ENCODE data around the gene ARHGEF33.

ARHGEF33 gene

DNA sequence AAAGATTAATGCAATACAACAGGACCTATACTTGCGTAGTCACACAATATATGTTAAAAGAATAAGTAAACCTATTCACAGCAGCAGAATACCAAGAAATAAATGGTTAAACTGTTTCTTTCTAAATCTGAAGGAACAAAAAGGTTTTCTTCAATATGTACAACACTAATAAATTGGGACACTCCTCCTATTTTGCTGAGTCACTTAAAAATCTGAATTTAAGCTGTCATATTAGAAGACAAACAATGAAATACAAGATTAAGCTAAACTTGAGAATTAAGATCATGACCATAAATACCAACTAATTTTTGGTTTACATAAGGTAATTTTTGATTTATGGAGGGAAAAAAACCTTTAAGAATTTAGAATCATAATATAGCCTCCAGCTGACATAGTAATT is 92.8 kb downstream of the ARHGEF33 start:
- H3K4me1 ChIP-seq (ENCODE audit: low read length), result 0 out of 2 replicates have a peak, but pooled peaks cover 5% of the 10 kb centered on the region
- H3K27me3 ChIP-seq (ENCODE audit: low read depth, low read length), result no peaks in the 10 kb centered on the region
- TF ChIP-seq EZH2phosphoT487 (IDR thresholded peaks at IDR 0.05; ENCODE audit: low read depth), result no peak
- TF ChIP-seq, protein P1, sequence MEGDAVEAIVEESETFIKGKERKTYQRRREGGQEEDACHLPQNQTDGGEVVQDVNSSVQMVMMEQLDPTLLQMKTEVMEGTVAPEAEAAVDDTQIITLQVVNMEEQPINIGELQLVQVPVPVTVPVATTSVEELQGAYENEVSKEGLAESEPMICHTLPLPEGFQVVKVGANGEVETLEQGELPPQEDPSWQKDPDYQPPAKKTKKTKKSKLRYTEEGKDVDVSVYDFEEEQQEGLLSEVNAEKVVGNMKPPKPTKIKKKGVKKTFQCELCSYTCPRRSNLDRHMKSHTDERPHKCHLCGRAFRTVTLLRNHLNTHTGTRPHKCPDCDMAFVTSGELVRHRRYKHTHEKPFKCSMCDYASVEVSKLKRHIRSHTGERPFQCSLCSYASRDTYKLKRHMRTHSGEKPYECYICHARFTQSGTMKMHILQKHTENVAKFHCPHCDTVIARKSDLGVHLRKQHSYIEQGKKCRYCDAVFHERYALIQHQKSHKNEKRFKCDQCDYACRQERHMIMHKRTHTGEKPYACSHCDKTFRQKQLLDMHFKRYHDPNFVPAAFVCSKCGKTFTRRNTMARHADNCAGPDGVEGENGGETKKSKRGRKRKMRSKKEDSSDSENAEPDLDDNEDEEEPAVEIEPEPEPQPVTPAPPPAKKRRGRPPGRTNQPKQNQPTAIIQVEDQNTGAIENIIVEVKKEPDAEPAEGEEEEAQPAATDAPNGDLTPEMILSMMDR (IDR thresholded peaks at IDR 0.05; ENCODE audit: low read depth, low read length), result no peak
- H3K36me3 ChIP-seq (replicated peaks; ENCODE audit: low read depth, low read length), result peaks cover 11% of the 10 kb centered on the region
- no peak overlapping the region for H3K4me3 ChIP-seq (ENCODE audit: low read length)
- H3K27ac ChIP-seq (ENCODE audit: low read length), result no peak overlapping the region
- no peaks in the 10 kb centered on the region for H3K9me3 ChIP-seq (ENCODE audit: insufficient read depth, low read length)
- H3K79me2 ChIP-seq (ENCODE audit: low read length), result no peaks in the 10 kb centered on the region
- H2AFZ ChIP-seq (ENCODE audit: low read depth, low read length), result no peak overlapping the region
- no peak overlapping the region for H3K4me2 ChIP-seq (ENCODE audit: low read length)
- no peak overlapping the region for H3K9ac ChIP-seq (ENCODE audit: low read length)
- no peaks in the 10 kb centered on the region for H4K20me1 ChIP-seq (ENCODE audit: insufficient read depth, low read length)

DNA sequence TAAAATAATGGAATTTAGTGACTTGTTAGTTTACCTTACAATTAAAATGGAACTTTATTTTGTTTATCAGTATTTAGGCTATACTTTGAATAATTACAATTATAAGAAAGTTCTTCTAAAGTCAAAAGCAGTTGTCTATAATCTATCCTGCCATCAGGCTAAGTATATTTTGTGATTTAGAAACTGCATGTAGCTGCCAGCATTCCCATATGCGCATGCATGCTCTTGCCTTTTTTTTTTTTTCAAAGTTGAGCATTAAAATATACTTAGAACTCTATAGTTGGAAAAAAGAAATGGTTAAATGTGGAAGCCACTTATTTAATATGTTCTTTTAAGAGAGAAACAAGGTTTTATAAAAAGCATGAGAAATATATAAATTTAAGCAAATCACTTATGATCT is 99.0 kb downstream of the ARHGEF33 start:
- Histone ChIP-seq H3K9me3 (ENCODE audit: insufficient read depth, low read length) (no peaks in the 10 kb centered on the region), H3K4me2 (ENCODE audit: low read length) (no peak overlapping the region), H3K79me2 (ENCODE audit: low read length) (no peaks in the 10 kb centered on the region), H3K27me3 (ENCODE audit: low read depth, low read length) (no peaks in the 10 kb centered on the region), H4K20me1 (ENCODE audit: insufficient read depth, low read length) (no peaks in the 10 kb centered on the region), H3K27ac (ENCODE audit: low read length) (no peak overlapping the region), H3K36me3 (replicated peaks; ENCODE audit: low read depth, low read length) (peaks cover 17% of the 10 kb centered on the region), H3K4me1 (ENCODE audit: low read length) (peaks cover 10% of the 10 kb centered on the region), H3K4me3 (ENCODE audit: low read length) (no peak overlapping the region), H2AFZ (ENCODE audit: low read depth, low read length) (no peak overlapping the region), H3K9ac (ENCODE audit: low read length) (no peak overlapping the region)
- TF ChIP-seq EZH2phosphoT487 (IDR thresholded peaks at IDR 0.05; ENCODE audit: low read depth), result no peak
- TF ChIP-seq, protein P1 (IDR thresholded peaks at IDR 0.05; ENCODE audit: low read depth, low read length), result no peak

DNA sequence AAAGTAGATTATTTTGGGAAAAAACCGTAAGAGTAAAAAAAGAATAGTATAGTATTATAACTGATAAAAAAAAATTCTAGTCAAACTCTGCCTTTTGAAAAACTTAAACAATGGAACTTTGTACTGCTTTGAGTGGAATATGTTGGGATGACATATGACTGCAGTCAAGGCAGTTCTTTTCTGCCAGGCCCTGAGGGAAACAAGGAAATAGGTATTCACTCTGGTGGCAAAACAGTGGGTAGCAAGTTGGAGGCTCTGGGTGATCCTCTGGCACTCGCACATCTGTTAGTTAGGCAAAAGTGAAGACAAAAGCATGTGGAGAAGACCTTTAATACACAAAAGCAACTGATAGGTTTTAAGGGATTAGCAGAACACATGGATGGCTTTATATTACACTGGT is 102.2 kb downstream of the ARHGEF33 start:
- H3K9ac ChIP-seq (ENCODE audit: low read length), result no peak overlapping the region
- TF ChIP-seq, protein P1 (IDR thresholded peaks at IDR 0.05; ENCODE audit: low read depth, low read length), result no peak
- TF ChIP-seq EZH2phosphoT487 (IDR thresholded peaks at IDR 0.05; ENCODE audit: low read depth), result no peak
- H3K4me1 ChIP-seq (ENCODE audit: low read length), result peaks cover 10% of the 10 kb centered on the region
- H3K4me3 ChIP-seq (ENCODE audit: low read length), result no peak overlapping the region
- H3K27me3 ChIP-seq (ENCODE audit: low read depth, low read length), result no peaks in the 10 kb centered on the region
- peaks cover 15% of the 10 kb centered on the region for H3K36me3 ChIP-seq (replicated peaks; ENCODE audit: low read depth, low read length)
- no peak overlapping the region for H3K27ac ChIP-seq (ENCODE audit: low read length)
- H3K79me2 ChIP-seq (ENCODE audit: low read length), result no peaks in the 10 kb centered on the region
- H4K20me1 ChIP-seq (ENCODE audit: insufficient read depth, low read length), result no peaks in the 10 kb centered on the region
- H3K9me3 ChIP-seq (ENCODE audit: insufficient read depth, low read length), result no peaks in the 10 kb centered on the region
- H3K4me2 ChIP-seq (ENCODE audit: low read length), result no peak overlapping the region
- no peak overlapping the region for H2AFZ ChIP-seq (ENCODE audit: low read depth, low read length)

DNA sequence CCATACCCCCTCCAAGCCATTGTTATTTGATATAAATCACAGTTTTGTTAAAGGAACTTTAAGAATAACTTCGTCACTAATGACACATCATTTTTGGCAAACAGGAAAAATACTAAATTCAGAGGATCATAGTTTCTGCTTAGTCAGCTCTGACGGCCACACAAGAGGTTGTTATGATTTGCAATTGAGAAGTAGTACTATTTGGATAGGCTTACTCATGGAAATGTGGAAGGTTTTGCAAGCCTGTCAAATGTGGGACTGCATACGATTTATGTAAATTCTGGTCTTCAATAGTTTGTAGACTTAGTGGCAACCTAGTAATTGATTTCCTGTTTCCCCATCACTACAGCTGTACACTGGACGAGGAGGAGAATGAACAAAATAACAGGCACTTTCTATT is 108.1 kb downstream of the ARHGEF33 start:
- no peak for TF ChIP-seq EZH2phosphoT487 (IDR thresholded peaks at IDR 0.05; ENCODE audit: low read depth)
- TF ChIP-seq, protein P1 (IDR thresholded peaks at IDR 0.05; ENCODE audit: low read depth, low read length), result no peak
- peaks cover 8% of the 10 kb centered on the region for H3K4me1 ChIP-seq (ENCODE audit: low read length)

More for the DNA sequence above, 108.1 kb downstream of the ARHGEF33 start:
- H3K27me3 ChIP-seq (ENCODE audit: low read depth, low read length), result no peaks in the 10 kb centered on the region
- H3K4me2 ChIP-seq (ENCODE audit: low read length), result no peak overlapping the region
- no peaks in the 10 kb centered on the region for H4K20me1 ChIP-seq (ENCODE audit: insufficient read depth, low read length)
- no peak overlapping the region for H2AFZ ChIP-seq (ENCODE audit: low read depth, low read length)
- H3K9ac ChIP-seq (ENCODE audit: low read length), result no peak overlapping the region
- peaks cover 28% of the 10 kb centered on the region for H3K36me3 ChIP-seq (replicated peaks; ENCODE audit: low read depth, low read length)
- H3K27ac ChIP-seq (ENCODE audit: low read length), result no peak overlapping the region
- H3K9me3 ChIP-seq (ENCODE audit: insufficient read depth, low read length), result no peaks in the 10 kb centered on the region
- no peaks in the 10 kb centered on the region for H3K79me2 ChIP-seq (ENCODE audit: low read length)
- H3K4me3 ChIP-seq (ENCODE audit: low read length), result no peak overlapping the region

All from OCI-LY3 (cell line).